Measurements from ENCODE around the gene LY6G6C. TPM values are rescaled to one million over a fixed set of nuclear protein-coding genes. Genes with fewer than 3 reads are reported as not detected.

The LY6G6C gene
- total RNA-seq, 4 donors from 2014 or later: 80.0 to 376 (median 338) TPM

DNA sequence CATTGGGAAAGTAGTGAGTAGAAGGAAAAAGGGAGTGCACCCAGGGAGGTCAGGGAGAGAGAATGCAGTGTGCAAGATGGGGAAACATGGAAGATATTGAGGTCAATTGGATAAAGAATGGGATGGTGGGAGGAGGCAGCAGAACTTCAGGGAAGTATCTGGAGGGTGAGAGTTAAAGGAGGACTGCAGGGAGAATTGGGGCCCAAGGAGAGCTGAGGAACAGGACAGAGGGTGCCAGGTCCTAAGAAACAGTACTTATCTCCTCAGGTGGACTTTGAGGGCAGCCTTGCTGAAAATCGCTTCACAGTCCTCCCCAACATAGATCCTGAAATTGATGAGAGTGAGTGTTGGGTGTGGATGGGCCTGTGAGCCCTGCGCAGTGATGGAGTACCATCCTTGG is 36.7 kb upstream of the LY6G6C start:
- Histone ChIP-seq H3K4me1 (peaks cover 5% of the 10 kb centered on the region), H3K9me3 (no peaks in the 10 kb centered on the region), H3K4me3 (no peak overlapping the region), H3K36me3 (peaks cover 22% of the 10 kb centered on the region), H3K27ac (no peak overlapping the region), H3K27me3 (no peaks in the 10 kb centered on the region)
- no peak for DNase-seq (ENCODE audit: low spot score in 2 of 2)
- TF ChIP-seq POLR2A (IDR thresholded peaks at IDR 0.05) (no peak), CTCF (IDR thresholded peaks at IDR 0.05) (no peak), POLR2AphosphoS5 (IDR thresholded peaks at IDR 0.05) (no peak), EP300 (IDR thresholded peaks at IDR 0.05) (no peak)
- 97% methylated on average over 2 of the region's 2 CpGs for WGBS

- H3K4me3 ChIP-seq: no peak overlapping the region
- no peaks in the 10 kb centered on the region for H3K36me3 ChIP-seq
- DNase-seq (ENCODE audit: low spot score in 2 of 2): no peak
- TF ChIP-seq EP300 (IDR thresholded peaks at IDR 0.05) (no peak), CTCF (IDR thresholded peaks at IDR 0.05) (no peak), POLR2A (IDR thresholded peaks at IDR 0.05) (no peak), POLR2AphosphoS5 (IDR thresholded peaks at IDR 0.05) (no peak)
- 76% methylated on average over 8 of the region's 8 CpGs for WGBS
- no peaks in the 10 kb centered on the region for H3K9me3 ChIP-seq
- H3K27ac ChIP-seq: no peak overlapping the region
- no peaks in the 10 kb centered on the region for H3K4me1 ChIP-seq
- no peaks in the 10 kb centered on the region for H3K27me3 ChIP-seq
Observed at GRCh38 chr6:31752739-31753319, 31.3 kb upstream of the LY6G6C start.

GRCh38 chr6:31750411-31751022 is 29.0 kb upstream of the LY6G6C start:
- Histone ChIP-seq H3K27me3 (no peaks in the 10 kb centered on the region), H3K4me1 (no peaks in the 10 kb centered on the region), H3K9me3 (no peaks in the 10 kb centered on the region), H3K27ac (no peak overlapping the region), H3K36me3 (peaks cover 9% of the 10 kb centered on the region), H3K4me3 (no peak overlapping the region)
- TF ChIP-seq EP300 (IDR thresholded peaks at IDR 0.05) (no peak), POLR2AphosphoS5 (IDR thresholded peaks at IDR 0.05) (no peak), POLR2A (IDR thresholded peaks at IDR 0.05) (no peak), CTCF (IDR thresholded peaks at IDR 0.05) (no peak)
- WGBS: 94% methylated on average over 7 of the region's 7 CpGs
- no peak for DNase-seq (ENCODE audit: low spot score in 2 of 2)

DNA sequence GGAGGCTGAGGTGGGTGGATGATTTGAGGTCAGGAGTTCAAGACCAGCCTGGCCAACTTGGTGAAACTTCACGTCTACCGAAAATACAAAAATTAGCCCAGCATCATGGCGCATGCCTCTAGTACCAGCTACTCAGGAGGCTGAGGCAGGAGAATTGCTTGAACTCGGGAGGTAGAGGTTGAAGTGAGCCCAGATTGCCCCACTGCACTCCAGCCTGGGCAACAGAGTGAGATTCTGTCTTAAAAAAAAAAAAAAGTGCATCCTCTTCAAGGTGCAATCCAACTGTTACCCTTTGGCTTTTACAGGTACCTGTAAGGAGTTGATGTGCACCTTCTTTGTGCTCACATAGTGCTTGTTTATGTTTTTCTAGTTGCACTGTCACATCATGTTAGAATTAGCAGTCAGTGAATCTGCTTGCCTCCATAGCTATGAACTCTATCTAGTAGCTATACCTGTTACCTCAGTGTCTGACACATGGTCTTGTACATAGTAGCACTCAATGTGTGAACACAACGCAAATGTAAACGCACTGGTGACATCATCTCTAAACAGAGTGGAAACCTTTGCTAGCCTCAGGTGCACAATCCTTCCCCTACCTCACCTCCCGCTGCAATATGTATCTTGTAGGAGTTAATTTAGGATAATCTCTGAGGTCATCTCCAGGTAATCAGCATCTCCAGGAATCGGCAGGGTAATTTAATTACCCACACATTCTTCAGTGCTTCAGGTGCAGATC is 27.9 kb upstream of the LY6G6C start:
- no peak overlapping the region for H3K27ac ChIP-seq
- no peak for DNase-seq (ENCODE audit: low spot score in 2 of 2)
- H3K4me1 ChIP-seq: no peaks in the 10 kb centered on the region
- H3K36me3 ChIP-seq: peaks cover 9% of the 10 kb centered on the region
- no peak overlapping the region for H3K4me3 ChIP-seq
- H3K27me3 ChIP-seq: no peaks in the 10 kb centered on the region
- H3K9me3 ChIP-seq: no peaks in the 10 kb centered on the region
- 89% methylated on average over 8 of the region's 8 CpGs for WGBS
- TF ChIP-seq POLR2AphosphoS5 (IDR thresholded peaks at IDR 0.05) (no peak), CTCF (IDR thresholded peaks at IDR 0.05) (no peak), POLR2A (IDR thresholded peaks at IDR 0.05) (no peak), EP300 (IDR thresholded peaks at IDR 0.05) (no peak)

- WGBS: 89% methylated on average over 1 of the region's 1 CpG
- DNase-seq (ENCODE audit: low spot score in 2 of 2): no peak
- Histone ChIP-seq H3K27me3 (no peaks in the 10 kb centered on the region), H3K4me3 (no peak overlapping the region), H3K27ac (no peak overlapping the region), H3K9me3 (no peaks in the 10 kb centered on the region), H3K4me1 (peaks cover 11% of the 10 kb centered on the region), H3K36me3 (peaks cover 15% of the 10 kb centered on the region)
- TF ChIP-seq CTCF (IDR thresholded peaks at IDR 0.05): no peak
- TF ChIP-seq POLR2AphosphoS5 (IDR thresholded peaks at IDR 0.05): no peak
- TF ChIP-seq EP300 (IDR thresholded peaks at IDR 0.05): no peak
- TF ChIP-seq POLR2A (IDR thresholded peaks at IDR 0.05): no peak
Observed at GRCh38 chr6:31744422-31744821, 22.9 kb upstream of the LY6G6C start.
